Right atrium auricular region (tissue), 2 donors: ENCODE measurements around the gene OPN1LW. TPM values are rescaled to one million over a fixed set of nuclear protein-coding genes. Genes with fewer than 3 reads are reported as not detected.
"Not testable (repeated sequence)": the region's sequence is repeated elsewhere in the genome, so short reads cannot be mapped to it uniquely, and the experiment has no call there.

Experiments
- DNase-seq: peaks from one replicate; pipeline ENCODE4 v3.0.0-alpha.2; 2019; ENCODE audit warnings: low spot score
- H3K27ac ChIP-seq, 2 donors: fragments of 200-600 bp; sonication (generic); 1 replicate in 1 of 2; 2 replicates in 1 of 2; pipeline ENCODE4 v1.5.1; 2016 to 2019
- H3K27me3 ChIP-seq, 2 donors: fragments of 200-600 bp; sonication (generic); one replicate each; pipeline versions ENCODE4 v1.5.1 to v1.6.0; 2017 to 2019
- H3K36me3 ChIP-seq: fragments of 200-600 bp; sonication (generic); one replicate; pipeline ENCODE4 v1.5.1; 2016
- H3K4me1 ChIP-seq, 2 donors: fragments of 200-600 bp; sonication (generic); one replicate each; pipeline versions ENCODE4 v1.5.1 to v1.6.0; 2017 to 2019
- H3K4me3 ChIP-seq, 2 donors: fragments of 200-600 bp; sonication (generic); 1 replicate in 1 of 2; 2 replicates in 1 of 2; pipeline ENCODE4 v1.5.1; 2017 to 2019; ENCODE audit warnings: mild to moderate bottlenecking in 1 of 2, moderate library complexity in 1 of 2
- H3K9me3 ChIP-seq, 2 donors: fragments of 200-600 bp; sonication (generic); one replicate each; pipeline ENCODE4 v1.5.1; 2019
- CTCF ChIP-seq, 2 donors: fragments of 200-600 bp; sonication (generic); IDR thresholded peaks; one replicate each; pipeline ENCODE4 v1.5.1; 2019; ENCODE audit warnings: antibody characterized with exemption in 2 of 2
- total RNA-seq, 2 donors: library from RNA; depleted of rRNA; stranded (reverse); fragments of >200 nt; gene quantifications; one replicate each; pipeline ENCODE4 v1.1.0, GENCODE V29; 2016

OPN1LW gene
- total RNA-seq, 2 donors from 2014 or later: not detected

- Histone ChIP-seq H3K27ac (no peak overlapping the region), H3K9me3 (no peaks in the 10 kb centered on the region), H3K27me3 (no peaks in the 10 kb centered on the region), H3K4me1 (no peaks in the 10 kb centered on the region), H3K4me3 (no peak overlapping the region), H3K36me3 (no peaks in the 10 kb centered on the region)
- DNase-seq: no peak
- no peak for TF ChIP-seq CTCF (IDR thresholded peaks at IDR 0.05)
Measured at GRCh38 chrX:154142386-154142785, 1.7 kb upstream of the OPN1LW start.

- TF ChIP-seq CTCF (IDR thresholded peaks at IDR 0.05): no peak
- DNase-seq: no peak
- H3K9me3 ChIP-seq: no peaks in the 10 kb centered on the region
- no peaks in the 10 kb centered on the region for H3K36me3 ChIP-seq
- no peak overlapping the region for H3K4me3 ChIP-seq
- H3K4me1 ChIP-seq: no peaks in the 10 kb centered on the region
- no peak overlapping the region for H3K27ac ChIP-seq
- H3K27me3 ChIP-seq: no peaks in the 10 kb centered on the region
Measured at GRCh38 chrX:154142950-154143745, 895 bp upstream of the OPN1LW start.

- not testable (repeated sequence) for H3K4me3 ChIP-seq
Measured at GRCh38 chrX:154151030-154151429, 7.0 kb downstream of the OPN1LW start.

GRCh38 chrX:154156221-154156620, 12.2 kb downstream of the OPN1LW start:
- H3K4me3 ChIP-seq, H3K36me3 ChIP-seq, DNase-seq, H3K4me1 ChIP-seq, H3K27me3 ChIP-seq, H3K9me3 ChIP-seq, H3K27ac ChIP-seq: not testable (repeated sequence)

More at GRCh38 chrX:154151030-154151429, 7.0 kb downstream of the OPN1LW start:
- not testable (repeated sequence) for H3K36me3 ChIP-seq, H3K4me1 ChIP-seq, H3K27me3 ChIP-seq, DNase-seq, H3K27ac ChIP-seq, H3K9me3 ChIP-seq

- not testable (repeated sequence) for H3K9me3 ChIP-seq, DNase-seq
Measured at GRCh38 chrX:154157207-154157606, 13.2 kb downstream of the OPN1LW start.

GRCh38 chrX:154159345-154159744, 15.3 kb downstream of the OPN1LW start:
- H3K36me3 ChIP-seq, H3K4me1 ChIP-seq, H3K27me3 ChIP-seq, H3K4me3 ChIP-seq, H3K27ac ChIP-seq, H3K9me3 ChIP-seq, DNase-seq: not testable (repeated sequence)

More at GRCh38 chrX:154157207-154157606, 13.2 kb downstream of the OPN1LW start:
- H3K36me3 ChIP-seq, H3K4me3 ChIP-seq, H3K4me1 ChIP-seq, H3K27ac ChIP-seq, H3K27me3 ChIP-seq: not testable (repeated sequence)

GRCh38 chrX:154164902-154165301, 20.9 kb downstream of the OPN1LW start:
- H3K4me1 ChIP-seq, H3K36me3 ChIP-seq, H3K9me3 ChIP-seq, H3K27ac ChIP-seq, DNase-seq, H3K4me3 ChIP-seq, H3K27me3 ChIP-seq: not testable (repeated sequence)

GRCh38 chrX:154168384-154168783, 24.3 kb downstream of the OPN1LW start:
- not testable (repeated sequence) for H3K27ac ChIP-seq

GRCh38 chrX:154172535-154172943, 28.5 kb downstream of the OPN1LW start:
- not testable (repeated sequence) for H3K4me3 ChIP-seq, H3K27ac ChIP-seq, DNase-seq

More at GRCh38 chrX:154168384-154168783, 24.3 kb downstream of the OPN1LW start:
- not testable (repeated sequence) for H3K9me3 ChIP-seq, DNase-seq, H3K4me1 ChIP-seq, H3K27me3 ChIP-seq, H3K4me3 ChIP-seq, H3K36me3 ChIP-seq

GRCh38 chrX:154174356-154174755, 30.3 kb downstream of the OPN1LW start:
- H3K36me3 ChIP-seq: not testable (repeated sequence)

More at GRCh38 chrX:154172535-154172943, 28.5 kb downstream of the OPN1LW start:
- not testable (repeated sequence) for H3K36me3 ChIP-seq, H3K9me3 ChIP-seq, H3K27me3 ChIP-seq, H3K4me1 ChIP-seq

GRCh38 chrX:154182296-154182695, 38.3 kb downstream of the OPN1LW start, which contains the start of gene OPN1MW:
TSS of gene OPN1MW (plus strand) at chrX:154182596. CDS start at chrX:154182678, 82 bp downstream.
- not testable (repeated sequence) for H3K27me3 ChIP-seq, H3K4me1 ChIP-seq, H3K36me3 ChIP-seq, H3K4me3 ChIP-seq, DNase-seq, H3K9me3 ChIP-seq, H3K27ac ChIP-seq

More at GRCh38 chrX:154174356-154174755, 30.3 kb downstream of the OPN1LW start:
- not testable (repeated sequence) for H3K4me1 ChIP-seq, DNase-seq, H3K27ac ChIP-seq, H3K27me3 ChIP-seq, H3K4me3 ChIP-seq, H3K9me3 ChIP-seq

- H3K4me1 ChIP-seq, H3K36me3 ChIP-seq, H3K9me3 ChIP-seq, H3K27ac ChIP-seq, DNase-seq, H3K27me3 ChIP-seq, H3K4me3 ChIP-seq: not testable (repeated sequence)
Measured at GRCh38 chrX:154183794-154184193, 39.8 kb downstream of the OPN1LW start.

- not testable (repeated sequence) for DNase-seq, H3K36me3 ChIP-seq
Measured at GRCh38 chrX:154192846-154193245, 48.8 kb downstream of the OPN1LW start.

More at GRCh38 chrX:154192846-154193245, 48.8 kb downstream of the OPN1LW start:
- H3K9me3 ChIP-seq, H3K27ac ChIP-seq, H3K4me1 ChIP-seq, H3K4me3 ChIP-seq, H3K27me3 ChIP-seq: not testable (repeated sequence)
